ENCODE results near the gene ADRA1B.

- TF ChIP-seq, protein P1, sequence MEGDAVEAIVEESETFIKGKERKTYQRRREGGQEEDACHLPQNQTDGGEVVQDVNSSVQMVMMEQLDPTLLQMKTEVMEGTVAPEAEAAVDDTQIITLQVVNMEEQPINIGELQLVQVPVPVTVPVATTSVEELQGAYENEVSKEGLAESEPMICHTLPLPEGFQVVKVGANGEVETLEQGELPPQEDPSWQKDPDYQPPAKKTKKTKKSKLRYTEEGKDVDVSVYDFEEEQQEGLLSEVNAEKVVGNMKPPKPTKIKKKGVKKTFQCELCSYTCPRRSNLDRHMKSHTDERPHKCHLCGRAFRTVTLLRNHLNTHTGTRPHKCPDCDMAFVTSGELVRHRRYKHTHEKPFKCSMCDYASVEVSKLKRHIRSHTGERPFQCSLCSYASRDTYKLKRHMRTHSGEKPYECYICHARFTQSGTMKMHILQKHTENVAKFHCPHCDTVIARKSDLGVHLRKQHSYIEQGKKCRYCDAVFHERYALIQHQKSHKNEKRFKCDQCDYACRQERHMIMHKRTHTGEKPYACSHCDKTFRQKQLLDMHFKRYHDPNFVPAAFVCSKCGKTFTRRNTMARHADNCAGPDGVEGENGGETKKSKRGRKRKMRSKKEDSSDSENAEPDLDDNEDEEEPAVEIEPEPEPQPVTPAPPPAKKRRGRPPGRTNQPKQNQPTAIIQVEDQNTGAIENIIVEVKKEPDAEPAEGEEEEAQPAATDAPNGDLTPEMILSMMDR (IDR thresholded peaks at IDR 0.05) = no peak
- TF ChIP-seq POLR2A (IDR thresholded peaks at IDR 0.05) = no peak
These were observed 49.0 kb downstream of the ADRA1B start for GRCh38 chr5:159965031-159965837.

Data from lower leg skin (tissue), 3 donors.